Loucy (cell line): ENCODE results near the gene UBE4A.

Experiments used
- H2AFZ ChIP-seq: fragments of 200-600 bp; sonication (generic); 2 replicates; pipeline ENCODE4 v1.6.0; 2016; ENCODE audit warnings: antibody characterized with exemption, mild to moderate bottlenecking, low read length, moderate library complexity
- H3F3A ChIP-seq: fragments of 200-600 bp; 2 replicates; pipeline ENCODE4 v1.6.0; 2016; ENCODE audit warnings: antibody characterized with exemption, low read depth, mild to moderate bottlenecking
- H3K27me3 ChIP-seq: fragments of 200-600 bp; sonication (generic); 2 replicates; pipeline ENCODE4 v1.6.1; 2014; ENCODE audit warnings: low read length, mild to moderate bottlenecking; ENCODE audit not compliant: insufficient read depth, poor library complexity, severe bottlenecking
- H3K36me3 ChIP-seq: fragments of 200-600 bp; sonication (generic); 2 replicates; pipeline ENCODE4 v1.6.1; 2016; ENCODE audit warnings: low read length; ENCODE audit not compliant: insufficient read depth
- H3K4me1 ChIP-seq: fragments of 200-600 bp; sonication (generic); 2 replicates; pipeline ENCODE4 v1.5.1; 2014; ENCODE audit warnings: low read length, mild to moderate bottlenecking; ENCODE audit not compliant: insufficient read depth, poor library complexity, severe bottlenecking
- H3K4me2 ChIP-seq: fragments of 200-600 bp; sonication (generic); 2 replicates; pipeline ENCODE4 v1.6.0; 2014; ENCODE audit warnings: antibody characterized with exemption, low read length, low read depth, mild to moderate bottlenecking; ENCODE audit not compliant: poor library complexity, severe bottlenecking
- H3K4me3 ChIP-seq: fragments of 200-600 bp; sonication (generic); 2 replicates; pipeline ENCODE4 v1.5.1; 2014; ENCODE audit warnings: low read length, mild to moderate bottlenecking, mixed read lengths; ENCODE audit not compliant: poor library complexity, severe bottlenecking
- H3K79me2 ChIP-seq: fragments of 200-600 bp; sonication (generic); 2 replicates; pipeline ENCODE4 v1.6.1; 2014; ENCODE audit warnings: low read length; ENCODE audit not compliant: insufficient read depth
- H3K9ac ChIP-seq: fragments of 200-600 bp; sonication (generic); 2 replicates; pipeline ENCODE4 v1.6.0; 2014; ENCODE audit warnings: mild to moderate bottlenecking, low read depth, low read length, moderate library complexity; ENCODE audit not compliant: poor library complexity, severe bottlenecking
- H3K9me2 ChIP-seq: fragments of 200-600 bp; sonication (generic); replicated peaks from 2 replicates; pipeline ENCODE4 v1.6.1; 2016; ENCODE audit warnings: low read depth, low read length, mixed read lengths
- H3K9me3 ChIP-seq: fragments of 200-600 bp; sonication (generic); 2 replicates; pipeline ENCODE4 v1.6.1; 2014; ENCODE audit warnings: mild to moderate bottlenecking, antibody characterized with exemption, low read length, low read depth; ENCODE audit not compliant: insufficient read depth
- H4K20me1 ChIP-seq: fragments of 200-600 bp; sonication (generic); 2 replicates; pipeline ENCODE4 v1.6.0; 2014; ENCODE audit warnings: antibody characterized with exemption, low read length, mild to moderate bottlenecking; ENCODE audit not compliant: insufficient read depth, poor library complexity, severe bottlenecking
- CTCF ChIP-seq: fragments of 200-600 bp; sonication (generic); conservative IDR thresholded peaks from 2 replicates; pipeline ENCODE4 v1.5.1; 2014; ENCODE audit warnings: mild to moderate bottlenecking, antibody characterized with exemption, low read length
- EZH2phosphoT487 ChIP-seq: fragments of 200-600 bp; IDR thresholded peaks from 2 replicates; pipeline ENCODE4 v1.6.1; 2018; ENCODE audit warnings: antibody characterized with exemption, mild to moderate bottlenecking, moderate library complexity, borderline replicate concordance

The UBE4A gene

GRCh38 chr11:118339281-118339961 lies 20.0 kb upstream of the UBE4A start:
- Histone ChIP-seq H3K9ac (peak overlapping the region; percentile 96), H3K4me2 (peak overlapping the region; percentile 91), H3K36me3 (peaks cover 11% of the 10 kb centered on the region), H2AFZ (no peak overlapping the region), H3K9me2 (no peaks in the 10 kb centered on the region), H3F3A (peaks cover 12% of the 10 kb centered on the region; the same call in 1 of the 2 replicates), H3K9me3 (no peaks in the 10 kb centered on the region), H4K20me1 (peaks cover 7% of the 10 kb centered on the region), H3K4me1 (peaks cover 53% of the 10 kb centered on the region), H3K4me3 (peak overlapping the region; percentile 88), H3K79me2 (peaks cover 71% of the 10 kb centered on the region), H3K27me3 (no peaks in the 10 kb centered on the region)
- TF ChIP-seq EZH2phosphoT487 (no peak), CTCF (no peak)

GRCh38 chr11:118340449-118340848 lies 19.0 kb upstream of the UBE4A start:
- H4K20me1 ChIP-seq: peaks cover 7% of the 10 kb centered on the region
- TF ChIP-seq EZH2phosphoT487 (no peak), CTCF (no peak)
- peaks cover 9% of the 10 kb centered on the region; the same call in 1 of the 2 replicates for H3F3A ChIP-seq
- H2AFZ ChIP-seq: no peak overlapping the region
- H3K79me2 ChIP-seq: peaks cover 81% of the 10 kb centered on the region
- peak overlapping the region; percentile 91 for H3K4me2 ChIP-seq
- H3K36me3 ChIP-seq: peaks cover 11% of the 10 kb centered on the region
- peaks cover 60% of the 10 kb centered on the region for H3K4me1 ChIP-seq
- H3K27me3 ChIP-seq: no peaks in the 10 kb centered on the region
- H3K4me3 ChIP-seq: peak overlapping the region; percentile 88
- peak overlapping the region; percentile 96 for H3K9ac ChIP-seq
- H3K9me2 ChIP-seq: no peaks in the 10 kb centered on the region
- H3K9me3 ChIP-seq: no peaks in the 10 kb centered on the region

- Histone ChIP-seq H3K36me3 (peaks cover 11% of the 10 kb centered on the region), H3K4me1 (peaks cover 68% of the 10 kb centered on the region), H3K79me2 (peaks cover 89% of the 10 kb centered on the region), H3K4me2 (peak overlapping the region; percentile 91), H3K9me3 (no peaks in the 10 kb centered on the region), H3F3A (peaks cover 9% of the 10 kb centered on the region; the same call in 1 of the 2 replicates), H3K9ac (peak overlapping the region; percentile 96), H3K27me3 (no peaks in the 10 kb centered on the region), H3K9me2 (no peaks in the 10 kb centered on the region), H4K20me1 (peaks cover 7% of the 10 kb centered on the region), H3K4me3 (peak overlapping the region; percentile 88), H2AFZ (no peak overlapping the region)
- TF ChIP-seq CTCF (no peak), EZH2phosphoT487 (no peak)
These were observed 18.1 kb upstream of the UBE4A start for GRCh38 chr11:118341261-118341660.
